B cell (primary cell): ENCODE results near the gene CHCHD3. TPM values are rescaled to one million over a fixed set of nuclear protein-coding genes. Genes with fewer than 3 reads are reported as not detected.

Experiments
- ATAC-seq: fragments of 200-7000 bp; cut with Tn5 transposase; one replicate; pipeline ENCODE4 v1.10.0; 2021; ENCODE audit warnings: low read depth, mild to moderate bottlenecking, moderate number of reproducible peaks, moderate library complexity
- CTCF ChIA-PET: fragments of 350-600 bp; sonication (Branson Sonifier 250); formaldehyde crosslinking; loops from one replicate; lab custom pipeline; 2021; ENCODE audit warnings: antibody characterized with exemption, inconsistent platforms; lab: Charles Lee
- POLR2A ChIA-PET: fragments of 350-600 bp; sonication (Branson Sonifier 250); formaldehyde crosslinking; loops from one replicate; lab custom pipeline; 2021; ENCODE audit warnings: antibody characterized with exemption; lab: Charles Lee
- DNase-seq: peaks from one replicate; pipeline ENCODE4 v3.0.0; 2013
- H2AFZ ChIP-seq: 2 replicates; pipeline ENCODE4 v1.6.1; 2012; ENCODE audit warnings: mild to moderate bottlenecking, low read depth, low read length; ENCODE audit not compliant: insufficient read depth, poor library complexity, severe bottlenecking
- H3K27ac ChIP-seq, 2 donors: 1 replicate in 1 of 2; 2 replicates in 1 of 2; pipeline ENCODE4 v1.5.1; 2012 to 2013; ENCODE audit warnings: low read length in 2 of 2, mild to moderate bottlenecking in 2 of 2, moderate library complexity in 1 of 2
- H3K27me3 ChIP-seq, 4 experiments: fragments of 200-600 bp in 1 of 4; sonication (generic) in 1 of 4; replicated peaks in 1 of 4; 1 replicate in 2 of 4; 2 replicates in 2 of 4; pipeline versions ENCODE4 v1.6.1 to v1.7.0; 2013 to 2016; ENCODE audit warnings: low read length in 3 of 4, mild to moderate bottlenecking in 2 of 4, mixed read lengths in 1 of 4, moderate library complexity in 1 of 4; ENCODE audit not compliant: insufficient read depth in 4 of 4, control insufficient read depth in 3 of 4; ENCODE audit errors: control extremely low read depth in 1 of 4
- H3K36me3 ChIP-seq, 2 experiments: replicated peaks in 1 of 2; 1 replicate in 1 of 2; 2 replicates in 1 of 2; pipeline versions ENCODE4 v1.6.1 to v1.7.1; 2013; ENCODE audit warnings: low read length in 1 of 2; ENCODE audit not compliant: insufficient read depth in 2 of 2, control insufficient read depth in 1 of 2; ENCODE audit errors: control extremely low read depth in 1 of 2, extremely low read depth in 1 of 2
- H3K4me1 ChIP-seq, 2 donors: fragments of 200-600 bp in 1 of 2; sonication (generic) in 1 of 2; 1 replicate in 1 of 2; 2 replicates in 1 of 2; pipeline versions ENCODE4 v1.5.1 to v1.6.1; 2013 to 2017; ENCODE audit warnings: low read length in 2 of 2; ENCODE audit not compliant: control insufficient read depth in 2 of 2, insufficient read depth in 2 of 2
- H3K4me2 ChIP-seq: replicated peaks from 2 replicates; pipeline ENCODE3; 2012; ENCODE audit warnings: mild to moderate bottlenecking, low read depth, low read length; ENCODE audit not compliant: poor library complexity, severe bottlenecking
- H3K4me3 ChIP-seq, 5 experiments: fragments of 200-600 bp in 1 of 5; sonication (generic) in 1 of 5; 1 replicate in 3 of 5; 2 replicates in 2 of 5; pipeline versions ENCODE4 v1.5.1 to v1.7.0; 2011 to 2016; ENCODE audit warnings: low read length in 4 of 5, mild to moderate bottlenecking in 4 of 5, low read depth in 2 of 5, control low read depth in 1 of 5, moderate library complexity in 1 of 5; ENCODE audit not compliant: insufficient read depth in 1 of 5; ENCODE audit errors: control extremely low read depth in 1 of 5, extremely low read depth in 1 of 5
- H3K79me2 ChIP-seq: fragments of 200-600 bp; sonication (generic); one replicate; pipeline ENCODE4 v1.6.0; 2016; ENCODE audit warnings: low read length; ENCODE audit not compliant: control insufficient read depth, insufficient read depth
- H3K9ac ChIP-seq: fragments of 200-600 bp; sonication (generic); 2 replicates; pipeline ENCODE4 v1.6.1; 2017; ENCODE audit warnings: mild to moderate bottlenecking, low read length, moderate library complexity
- H3K9me3 ChIP-seq, 3 donors: one replicate each; pipeline versions ENCODE4 v1.6.1 to v1.7.1; 2013; ENCODE audit warnings: low read length in 2 of 3; ENCODE audit not compliant: control insufficient read depth in 2 of 3, insufficient read depth in 1 of 3; ENCODE audit errors: control extremely low read depth in 1 of 3
- H4K20me1 ChIP-seq: 2 replicates; pipeline ENCODE4 v1.6.0; 2012; ENCODE audit warnings: mild to moderate bottlenecking, low read length; ENCODE audit not compliant: insufficient read depth, control insufficient read depth, poor library complexity, severe bottlenecking
- H3K27ac Mint-ChIP-seq: one replicate; pipeline ENCODE4 v1.8.0; 2021; ENCODE audit warnings: mixed read lengths
- H3K27me3 Mint-ChIP-seq: one replicate; pipeline ENCODE4 v1.8.0; 2021; ENCODE audit warnings: mixed read lengths
- H3K4me1 Mint-ChIP-seq: one replicate; pipeline ENCODE4 v1.8.0; 2021; ENCODE audit warnings: mixed read lengths
- H3K4me3 Mint-ChIP-seq: one replicate; pipeline ENCODE4 v1.8.0; 2021; ENCODE audit warnings: mixed read lengths
- H3K9me3 Mint-ChIP-seq: one replicate; pipeline ENCODE4 v1.8.0; 2022; ENCODE audit warnings: mixed read lengths; ENCODE audit not compliant: insufficient read depth
- CTCF ChIP-seq: fragments of 200-600 bp; IDR thresholded peaks from one replicate; pipeline ENCODE4 v1.8.0; 2022; ENCODE audit warnings: antibody characterized with exemption, mild to moderate bottlenecking
- EZH2 ChIP-seq: IDR thresholded peaks from 2 replicates; pipeline ENCODE4 v1.6.1; 2012; ENCODE audit warnings: borderline replicate concordance, low read depth, mild to moderate bottlenecking, moderate library complexity, low read length; ENCODE audit not compliant: insufficient read depth, poor library complexity, severe bottlenecking
- WGBS: methylation state at CpG from one replicate; pipeline ENCODE4 v1.1.5; 2013; ENCODE audit warnings: missing lambda C conversion rate; ENCODE audit not compliant: insufficient coverage; 5-methylcytosine and 5-hydroxymethylcytosine counted together
- intact Hi-C: fragments of 100-400 bp; cut with micrococcal nuclease; formaldehyde crosslinking; loops from one replicate; pipeline ENCODE4 v1.10.0; 2022
- polyA plus RNA-seq: library from polyadenylated mRNA; depleted of rRNA; stranded (reverse); fragments of >200 nt; gene quantifications from 2 replicates; pipeline ENCODE4 v1.2.3, GENCODE V29; 2012
- total RNA-seq, 2 donors: library from RNA; stranded (reverse); fragments of 120-200 nt in 1 of 2; gene quantifications; 1 replicate in 1 of 2; 2 replicates in 1 of 2; pipeline versions ENCODE4 v1.2.3 to v1.2.4, GENCODE V29; 2013 to 2022

CHCHD3 gene
- total and polyA plus RNA-seq, 2 donors (not counting 1 experiment from before 2014, with no cell fraction given): 20.1 to 38.4 TPM

GRCh38 chr7:132858760-132859159, 223.1 kb downstream of the CHCHD3 start:
- Histone ChIP-seq H4K20me1 (peaks cover 6% of the 10 kb centered on the region), H3K4me1 (no peaks in the 10 kb centered on the region), H3K27me3 (no peaks in the 10 kb centered on the region), H3K9ac (no peak overlapping the region), H3K4me3 (no peak overlapping the region), H3K27ac (no peak overlapping the region), H3K9me3 (peaks cover 0 to 2% (median 0%) of the 10 kb centered on the region in 3 donors), H2AFZ (no peak overlapping the region), H3K4me2 (no peak overlapping the region), H3K79me2 (no peaks in the 10 kb centered on the region), H3K36me3 (peaks cover 2 to 4% of the 10 kb centered on the region in 2 experiments)
- H3K27ac Mint-ChIP-seq: no peak overlapping the region
- WGBS: 100% methylated on average over 2 of the region's 4 CpGs
- H3K4me3 Mint-ChIP-seq: no peak overlapping the region
- H3K9me3 Mint-ChIP-seq: peaks cover 4% of the 10 kb centered on the region
- intact Hi-C loops: no loop called here
- H3K4me1 Mint-ChIP-seq: peaks cover 12% of the 10 kb centered on the region
- no peaks in the 10 kb centered on the region for H3K27me3 Mint-ChIP-seq
- CTCF ChIA-PET: no interaction called here
- no peak for TF ChIP-seq CTCF
- no peak for TF ChIP-seq EZH2
- no peak for DNase-seq
- no peak for ATAC-seq
- POLR2A ChIA-PET: no interaction called here

GRCh38 chr7:132858251-132858650, 223.6 kb downstream of the CHCHD3 start:
- ATAC-seq: no peak
- Histone ChIP-seq H3K4me1 (no peaks in the 10 kb centered on the region), H3K36me3 (peaks cover 0 to 4% of the 10 kb centered on the region in 2 experiments), H3K79me2 (no peaks in the 10 kb centered on the region), H3K9me3 (peaks cover 0 to 2% (median 0%) of the 10 kb centered on the region in 3 donors), H2AFZ (no peak overlapping the region), H3K4me2 (no peak overlapping the region), H3K27ac (no peak overlapping the region), H3K27me3 (no peaks in the 10 kb centered on the region), H3K4me3 (no peak overlapping the region), H3K9ac (no peak overlapping the region), H4K20me1 (peaks cover 6% of the 10 kb centered on the region)
- POLR2A ChIA-PET: no interaction called here
- H3K4me1 Mint-ChIP-seq: peaks cover 12% of the 10 kb centered on the region
- CTCF ChIA-PET: no interaction called here
- peaks cover 3% of the 10 kb centered on the region for H3K9me3 Mint-ChIP-seq
- no peak for DNase-seq
- H3K27ac Mint-ChIP-seq: no peak overlapping the region
- no peaks in the 10 kb centered on the region for H3K27me3 Mint-ChIP-seq
- intact Hi-C loops: no loop called here
- TF ChIP-seq EZH2: no peak
- TF ChIP-seq CTCF: no peak
- 0% methylated on average over 1 of the region's 2 CpGs for WGBS
- no peak overlapping the region for H3K4me3 Mint-ChIP-seq
